Common myeloid progenitor, CD34-positive (primary cell): ENCODE measurements around the gene SEMA3B.
"Not testable (repeated sequence)": the region's sequence is repeated elsewhere in the genome, so short reads cannot be mapped to it uniquely, and the experiment has no call there.

ENCODE experiments used
- CTCF ChIA-PET: fragments of 350-600 bp; sonication (Branson Sonifier 250); formaldehyde crosslinking; loops from one replicate; lab custom pipeline; 2021; ENCODE audit warnings: antibody characterized with exemption; lab: Charles Lee
- POLR2A ChIA-PET: fragments of 350-600 bp; sonication (Branson Sonifier 250); formaldehyde crosslinking; loops from one replicate; lab custom pipeline; 2021; ENCODE audit warnings: antibody characterized with exemption; lab: Charles Lee
- DNase-seq, 3 donors: peaks; one replicate each; pipeline versions ENCODE4 v3.0.0 to v3.0.0-alpha.2; 2013
- H3K27ac ChIP-seq, 2 experiments: 1 replicate in 1 of 2; 2 replicates in 1 of 2; pipeline ENCODE4 v1.7.0; 2013; ENCODE audit warnings: inconsistent platforms in 2 of 2, low read length in 2 of 2, mild to moderate bottlenecking in 2 of 2, low read depth in 1 of 2, moderate library complexity in 1 of 2; ENCODE audit not compliant: severe bottlenecking in 2 of 2, insufficient read depth in 1 of 2, poor library complexity in 1 of 2
- H3K27me3 ChIP-seq, 5 experiments: replicated peaks in 2 of 5; 1 replicate in 3 of 5; 2 replicates in 2 of 5; pipeline versions ENCODE4 v1.6.1 to v1.7.0; 2013; ENCODE audit warnings: low read length in 4 of 5, mild to moderate bottlenecking in 2 of 5, moderate library complexity in 2 of 5, inconsistent platforms in 1 of 5; ENCODE audit not compliant: insufficient read depth in 5 of 5, control insufficient read depth in 4 of 5
- H3K36me3 ChIP-seq, 4 experiments: 1 replicate in 2 of 4; 2 replicates in 2 of 4; pipeline versions ENCODE4 v1.6.1 to v1.7.0; 2013; ENCODE audit warnings: low read length in 3 of 4, control low read depth in 1 of 4, mild to moderate bottlenecking in 1 of 4; ENCODE audit not compliant: control insufficient read depth in 4 of 4, insufficient read depth in 4 of 4
- H3K4me1 ChIP-seq, 4 experiments: 1 replicate in 3 of 4; 2 replicates in 1 of 4; pipeline versions ENCODE4 v1.6.1 to v1.7.1; 2013; ENCODE audit warnings: low read length in 3 of 4, mild to moderate bottlenecking in 3 of 4, control low read depth in 1 of 4, inconsistent platforms in 1 of 4, moderate library complexity in 1 of 4; ENCODE audit not compliant: control insufficient read depth in 4 of 4, insufficient read depth in 4 of 4; ENCODE audit errors: control extremely low read depth in 1 of 4
- H3K4me3 ChIP-seq, 7 experiments: 1 replicate in 4 of 7; 2 replicates in 3 of 7; pipeline versions ENCODE4 v1.5.1 to v1.7.0; 2013; ENCODE audit warnings: mild to moderate bottlenecking in 7 of 7, low read length in 6 of 7, moderate library complexity in 6 of 7, inconsistent platforms in 2 of 7, low read depth in 2 of 7, control low read depth in 1 of 7; ENCODE audit not compliant: insufficient read depth in 4 of 7, control insufficient read depth in 1 of 7; ENCODE audit errors: extremely low read depth in 1 of 7
- H3K9me3 ChIP-seq, 5 experiments: 1 replicate in 4 of 5; 2 replicates in 1 of 5; pipeline versions ENCODE4 v1.6.1 to v1.7.1; 2013; ENCODE audit warnings: low read length in 4 of 5, mild to moderate bottlenecking in 2 of 5, inconsistent platforms in 1 of 5, low read depth in 1 of 5, moderate library complexity in 1 of 5; ENCODE audit not compliant: control insufficient read depth in 4 of 5, insufficient read depth in 2 of 5; ENCODE audit errors: control extremely low read depth in 1 of 5
- WGBS: methylation state at CpG from one replicate; pipeline ENCODE4 v1.1.5; 2013; ENCODE audit not compliant: insufficient coverage; 5-methylcytosine and 5-hydroxymethylcytosine counted together

Gene SEMA3B

GRCh38 chr3:50268276-50268675, 671 bp upstream of the SEMA3B start:
- Histone ChIP-seq H3K9me3 (no peaks in the 10 kb centered on the region), H3K27ac (no peak overlapping the region), H3K36me3 (no peaks in the 10 kb centered on the region), H3K27me3 (peaks cover 0 to 45% (median 5%) of the 10 kb centered on the region in 5 experiments), H3K4me3 (no peak overlapping the region), H3K4me1 (peaks cover 0 to 6% (median 5%) of the 10 kb centered on the region in 4 experiments)
- no peak for DNase-seq
- ChIA-PET POLR2A (no interaction called here), CTCF (interaction anchor here (1.4 to 72.5 kb wide), 4 partner anchors 14 to 76 kb away, joined by 3 to 1875 read pairs (median 8); partner anchors contain the start of genes GNAI2 and SLC38A3)
- whole genome bisulfite sequencing = 92% methylated on average over 3 of the region's 3 CpGs

- DNase-seq = no peak
- peaks cover 0 to 16% (median 9%) of the 10 kb centered on the region in 4 experiments for H3K4me1 ChIP-seq
- 93% methylated on average over 3 of the region's 4 CpGs for WGBS
- ChIA-PET CTCF (interaction anchor here (1.3 to 72.5 kb wide), 4 partner anchors 10 to 78 kb away, joined by 3 to 1875 read pairs (median 10); partner anchors contain the start of genes GNAI2, GNAT1, HYAL3 and LSMEM2), POLR2A (no interaction called here)
- peaks cover 0 to 56% (median 12%) of the 10 kb centered on the region in 5 experiments for H3K27me3 ChIP-seq
- H3K27ac ChIP-seq = no peak overlapping the region
- H3K36me3 ChIP-seq = no peaks in the 10 kb centered on the region
- no peak overlapping the region for H3K4me3 ChIP-seq
- no peaks in the 10 kb centered on the region for H3K9me3 ChIP-seq
Observed at GRCh38 chr3:50269460-50269859, 513 bp downstream of the SEMA3B start.

GRCh38 chr3:50269977-50270413, 1.0 kb downstream of the SEMA3B start:
- ChIA-PET CTCF (interaction anchor here (1.3 to 72.5 kb wide), 6 partner anchors 9 to 79 kb away, joined by 3 to 1875 read pairs (median 6); partner anchors contain the start of genes GNAI2, GNAT1, HYAL3 and LSMEM2), POLR2A (no interaction called here)
- DNase-seq = no peak
- peaks cover 0 to 21% (median 11%) of the 10 kb centered on the region in 4 experiments for H3K4me1 ChIP-seq
- no peak overlapping the region for H3K4me3 ChIP-seq
- no peaks in the 10 kb centered on the region for H3K9me3 ChIP-seq
- WGBS = 94% methylated on average over 3 of the region's 8 CpGs
- H3K27me3 ChIP-seq = peaks cover 0 to 62% (median 14%) of the 10 kb centered on the region in 5 experiments
- H3K27ac ChIP-seq = no peak overlapping the region
- no peaks in the 10 kb centered on the region for H3K36me3 ChIP-seq

- H3K4me3 ChIP-seq = no peak overlapping the region
- WGBS = 97% methylated on average over 12 of the region's 19 CpGs
- peaks cover 0 to 63% (median 21%) of the 10 kb centered on the region in 5 experiments for H3K27me3 ChIP-seq
- ChIA-PET POLR2A (no interaction called here), CTCF (interaction anchor here (1.0 to 72.5 kb wide), 7 partner anchors 9 to 79 kb away, joined by 3 to 1875 read pairs (median 8); partner anchors contain the start of genes GNAI2, GNAT1, LSMEM2 and SLC38A3)
- H3K4me1 ChIP-seq = peaks cover 0 to 27% (median 18%) of the 10 kb centered on the region in 4 experiments
- no peaks in the 10 kb centered on the region for H3K36me3 ChIP-seq
- H3K27ac ChIP-seq = no peak overlapping the region
- DNase-seq = no peak
- no peaks in the 10 kb centered on the region for H3K9me3 ChIP-seq
Observed at GRCh38 chr3:50270422-50271224, 1.7 kb downstream of the SEMA3B start.

- no peak for DNase-seq
- POLR2A ChIA-PET = no interaction called here
- H3K27me3 ChIP-seq = peaks cover 0 to 63% (median 21%) of the 10 kb centered on the region in 5 experiments
- no peaks in the 10 kb centered on the region for H3K36me3 ChIP-seq
- H3K4me3 ChIP-seq = no peak overlapping the region
- 98% methylated on average over 9 of the region's 10 CpGs for WGBS
- H3K9me3 ChIP-seq = no peaks in the 10 kb centered on the region
- CTCF ChIA-PET = interaction anchor here (1.0 to 72.5 kb wide), 7 partner anchors 10 to 80 kb away, joined by 3 to 1875 read pairs (median 8); partner anchors contain the start of genes GNAI2, GNAT1, IFRD2 and SLC38A3
- H3K4me1 ChIP-seq = peaks cover 0 to 33% (median 25%) of the 10 kb centered on the region in 4 experiments
- no peak overlapping the region for H3K27ac ChIP-seq
Observed at GRCh38 chr3:50271314-50271936, 2.5 kb downstream of the SEMA3B start.

GRCh38 chr3:50272538-50272910, 3.6 kb downstream of the SEMA3B start:
- CTCF ChIA-PET = interaction anchor here (1.2 to 72.5 kb wide), 6 partner anchors 9 to 81 kb away, joined by 3 to 1875 read pairs (median 12); partner anchors contain the start of genes GNAI2, GNAT1, IFRD2 and SLC38A3
- H3K36me3 ChIP-seq, H3K9me3 ChIP-seq, DNase-seq, POLR2A ChIA-PET, H3K27ac ChIP-seq: not testable (repeated sequence)
- Histone ChIP-seq H3K27me3 (peaks cover 0 to 63% (median 21%) of the 10 kb centered on the region in 5 experiments), H3K4me1 (peaks cover 0 to 33% (median 25%) of the 10 kb centered on the region in 4 experiments), H3K4me3 (peak overlapping the region in 1 of 7 experiments; percentile 73)
- WGBS = 93% methylated on average over 2 of the region's 10 CpGs
